A673 (cell line): ENCODE measurements around the gene KRTAP9-4.

Source experiments
- CTCF ChIP-seq: fragments of 300-800, 200-600 bp; sonication (generic); conservative IDR thresholded peaks from 2 replicates; pipeline ENCODE4 v1.5.1; 2017; ENCODE audit warnings: low read depth, mild to moderate bottlenecking, antibody characterized with exemption, low read length, moderate library complexity, mixed read lengths
- EZH2 ChIP-seq: fragments of 200-600 bp; sonication (generic); IDR thresholded peaks from 2 replicates; pipeline ENCODE4 v1.6.1; 2017; ENCODE audit warnings: borderline replicate concordance, low read depth, mild to moderate bottlenecking, mixed read lengths, antibody characterized with exemption, low read length; ENCODE audit not compliant: poor library complexity, severe bottlenecking

DNA sequence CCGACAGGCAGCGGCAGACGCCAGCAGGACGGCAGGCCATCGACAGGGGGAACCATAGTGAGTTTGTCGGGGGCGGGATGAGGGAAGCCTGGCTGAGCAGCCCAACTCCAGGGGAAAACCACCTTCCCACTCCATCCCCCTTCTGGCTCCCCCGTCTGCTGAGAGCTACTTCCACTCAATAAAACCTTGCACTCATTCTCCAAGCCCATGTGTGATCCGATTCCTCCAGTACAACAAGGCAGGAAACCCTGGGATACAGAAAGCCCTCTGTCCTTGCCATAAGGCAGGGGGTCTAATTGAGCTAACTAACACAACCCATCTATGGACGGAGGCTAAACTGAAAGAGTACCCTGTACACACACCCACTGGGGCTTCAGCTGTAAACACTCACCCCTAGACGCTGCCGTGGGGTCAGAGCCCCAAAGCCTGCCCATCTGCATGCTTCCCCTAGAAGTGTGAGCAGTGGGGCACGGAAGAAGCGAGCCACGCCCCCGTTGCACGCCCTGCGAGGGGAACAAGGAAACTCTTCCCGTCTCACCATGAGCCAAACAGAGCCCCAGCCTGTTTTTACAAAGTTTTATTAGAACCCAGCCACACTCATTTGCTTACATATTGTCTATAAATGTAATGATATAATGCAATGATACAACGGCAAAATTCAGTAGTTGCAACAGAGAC, 49.1 kb downstream of the KRTAP9-4 start:
- TF ChIP-seq EZH2, result no peak
- TF ChIP-seq CTCF, result no peak
